GM18502 (cell line): ENCODE results near the gene DTNB.

ENCODE experiments used
- ATAC-seq: cut with Tn5 transposase; IDR thresholded peaks from one replicate; pipeline ENCODE4 v1.9.1; 2021; ENCODE audit warnings: mild to moderate bottlenecking; ENCODE audit not compliant: unreplicated experiment, poor library complexity

DTNB gene

DNA sequence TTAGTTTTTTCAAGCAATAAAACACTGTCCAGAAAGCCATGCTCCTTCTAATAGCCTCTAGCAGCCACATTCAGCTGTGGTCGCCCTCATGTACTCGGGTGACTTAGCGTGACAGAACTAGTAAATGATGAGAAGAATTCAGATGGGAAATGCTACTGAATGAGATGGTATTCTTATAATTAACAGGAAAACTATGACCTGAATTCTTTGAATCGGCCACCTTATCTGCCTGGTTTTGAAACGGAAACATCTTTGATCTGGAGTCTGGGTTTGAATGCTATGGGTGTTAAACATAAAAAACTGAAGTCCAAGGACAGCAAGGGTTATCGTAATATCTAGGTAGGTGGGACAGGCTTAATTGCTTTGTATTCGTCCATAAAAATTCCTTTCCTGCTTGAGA, 192.8 kb downstream of the DTNB start:
- ATAC-seq = no peak

DNA sequence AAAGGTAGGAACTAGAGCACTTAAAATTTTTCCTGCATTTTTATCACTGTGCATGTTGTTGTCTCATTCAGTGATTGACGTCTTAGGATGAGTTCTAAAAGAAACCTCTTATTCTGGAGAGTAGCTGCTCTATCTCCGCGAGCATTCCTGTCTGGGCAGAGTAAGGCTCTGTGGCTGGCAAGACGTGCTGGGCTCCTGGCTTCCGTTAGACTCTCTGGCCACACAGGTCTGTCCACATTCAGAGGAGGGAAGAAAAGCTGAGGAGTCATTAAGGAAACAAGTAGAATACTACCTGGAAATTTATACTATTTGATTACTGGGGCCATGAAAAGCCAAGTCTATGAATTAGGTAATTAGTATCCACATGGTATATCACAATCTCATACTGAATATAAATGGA, 193.6 kb downstream of the DTNB start:
- ATAC-seq = no peak

DNA sequence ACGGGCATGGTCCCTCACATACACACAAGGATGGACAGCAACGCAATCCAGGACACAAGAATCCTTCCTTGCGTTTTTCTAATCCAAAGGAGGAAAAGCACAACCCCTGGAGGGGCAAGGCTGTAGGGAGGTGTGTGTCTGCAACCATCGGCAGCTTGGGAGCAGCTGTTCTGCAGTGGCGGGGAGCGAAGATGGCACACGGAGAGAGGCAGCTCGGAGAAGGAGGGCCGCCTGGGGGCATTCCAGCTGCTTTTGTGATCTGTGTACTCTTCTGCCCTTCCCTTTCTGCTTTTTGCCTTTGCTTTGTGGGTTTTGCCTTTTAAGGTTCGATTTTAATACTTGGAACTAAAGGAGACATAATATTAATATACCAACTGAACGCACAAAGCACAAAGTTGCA, 194.6 kb downstream of the DTNB start:
- no peak for ATAC-seq

DNA sequence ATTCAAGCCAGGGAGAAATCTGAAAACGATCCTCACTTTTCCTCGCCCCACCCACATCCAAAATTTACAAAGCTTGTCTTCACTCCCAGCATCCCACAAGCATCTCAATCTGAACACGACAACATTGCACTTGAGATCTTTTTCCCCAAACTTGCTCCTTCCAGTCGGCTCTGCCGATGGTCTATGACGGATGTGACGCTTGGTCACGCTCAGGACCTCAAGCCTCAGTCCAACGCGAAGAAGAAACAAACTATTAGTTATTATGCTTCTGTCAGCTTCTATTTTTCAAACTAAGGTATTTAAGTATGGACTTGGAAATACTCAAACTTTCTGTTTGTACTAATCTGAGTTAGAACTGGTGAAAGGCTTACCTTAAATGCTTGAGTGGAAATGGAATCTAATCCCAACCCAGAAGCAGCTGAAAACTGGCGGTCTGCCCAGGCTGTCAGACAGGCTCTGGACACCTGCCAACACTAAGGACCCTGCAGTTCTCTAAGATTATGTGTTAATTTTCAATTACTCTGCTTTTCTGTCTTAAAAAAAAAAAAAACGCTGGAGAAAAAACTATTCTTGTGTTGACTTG, 199.5 kb downstream of the DTNB start:
- no peak for ATAC-seq

DNA sequence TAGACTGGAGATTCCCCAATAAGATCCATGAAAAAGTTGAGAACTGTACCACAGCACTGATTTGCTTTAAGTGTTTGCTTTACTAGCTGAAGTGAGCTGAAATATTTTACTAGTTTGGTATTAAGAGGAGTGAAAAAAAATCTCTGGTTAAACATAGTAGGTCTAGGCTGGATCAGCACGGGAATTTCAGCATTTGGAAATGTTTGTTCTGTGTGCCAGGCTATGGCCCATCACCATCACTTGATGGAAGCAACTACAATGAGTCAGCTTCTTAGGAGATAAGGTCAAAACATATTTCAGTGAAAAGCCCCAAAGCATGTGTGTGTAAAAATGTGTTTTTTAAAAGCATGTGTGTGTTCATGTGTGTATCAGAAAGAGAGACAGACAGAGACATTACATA, 200.2 kb downstream of the DTNB start:
- no peak for ATAC-seq

DNA sequence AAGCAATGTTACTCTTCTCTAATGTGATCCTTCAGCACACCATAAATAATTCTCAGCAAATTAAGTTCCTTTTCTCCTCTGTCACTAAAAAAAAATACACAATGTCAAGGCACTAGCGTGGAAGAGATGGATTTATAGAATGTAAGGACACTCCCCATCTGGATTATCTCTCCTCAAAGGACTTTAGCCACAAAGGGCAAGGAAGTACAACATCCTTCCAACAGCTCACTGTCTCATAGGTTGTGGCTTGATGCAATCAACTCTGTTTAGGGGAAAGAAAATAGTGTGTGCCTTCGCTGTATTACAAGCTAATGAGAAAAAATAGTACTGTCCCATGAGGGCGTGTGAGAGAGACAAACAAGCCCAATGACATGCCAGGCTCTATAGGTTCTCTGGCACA, 202.6 kb downstream of the DTNB start:
- no peak for ATAC-seq

DNA sequence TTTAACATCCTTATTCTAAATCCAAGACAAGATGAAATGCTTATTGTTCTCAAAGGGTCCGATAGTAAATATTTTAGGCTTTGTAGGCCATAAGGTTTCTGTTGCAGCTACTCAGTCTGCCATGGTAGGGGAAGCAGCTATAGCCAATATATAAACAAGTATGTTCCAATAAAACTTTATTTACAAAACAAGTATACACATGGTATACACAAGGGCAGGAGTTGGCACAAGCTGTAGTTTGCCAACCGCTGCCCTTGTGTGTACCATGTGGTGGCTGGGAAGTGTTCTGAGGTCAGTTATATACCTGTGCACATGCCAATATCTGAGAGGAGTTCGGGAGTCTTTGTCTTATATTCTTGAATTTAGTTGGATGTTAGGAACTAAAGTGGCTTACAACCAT, 205.6 kb downstream of the DTNB start:
- no peak for ATAC-seq

DNA sequence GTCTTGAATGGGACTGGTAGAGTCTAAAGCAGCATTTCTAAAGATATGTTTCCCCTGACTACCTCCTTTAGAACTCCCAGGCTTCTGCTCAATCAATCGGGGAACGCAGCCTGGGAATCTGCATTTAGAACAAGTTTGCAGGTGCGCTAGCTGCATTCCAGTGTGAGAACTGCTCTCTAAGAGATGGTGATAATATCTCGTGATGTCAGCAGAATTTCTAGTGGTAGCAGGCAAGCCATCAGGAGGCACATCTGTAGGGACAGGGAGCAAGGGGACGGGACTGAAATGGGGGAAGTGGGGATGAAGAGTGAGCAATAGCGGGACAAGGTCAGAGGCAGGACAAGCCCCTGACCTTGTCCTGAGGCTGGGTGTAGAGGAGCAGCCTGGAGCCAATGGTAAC, 211.4 kb downstream of the DTNB start:
- no peak for ATAC-seq

DNA sequence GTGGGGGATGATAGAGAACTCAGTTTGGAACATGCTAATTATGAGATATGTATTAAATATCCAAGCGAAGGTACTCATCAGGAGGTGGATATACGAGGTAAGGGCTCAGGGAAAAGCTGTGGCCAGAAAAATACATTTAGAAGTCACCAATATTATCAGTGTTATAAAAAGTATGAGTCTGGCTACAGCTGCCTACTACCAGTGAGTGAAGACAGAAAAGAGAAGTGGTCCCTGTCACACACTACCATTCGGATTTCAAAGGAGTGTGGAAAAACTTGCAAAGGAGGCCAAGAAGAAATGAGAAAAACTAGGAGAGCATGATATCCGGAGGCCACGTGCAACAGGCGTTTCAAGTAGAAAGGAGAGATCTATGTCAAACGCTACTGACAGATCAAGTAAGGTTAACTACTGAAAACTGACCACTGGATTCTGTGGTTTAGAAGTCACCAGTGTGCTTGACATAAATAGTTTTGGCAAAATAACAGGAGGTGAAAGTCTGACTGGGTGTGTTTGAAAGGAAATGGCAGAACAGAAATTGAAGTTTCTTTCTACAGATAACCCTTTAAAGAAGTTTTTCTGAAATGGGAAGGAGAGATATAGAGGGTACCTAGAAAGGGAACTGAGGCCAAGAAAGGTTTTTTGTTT, 213.0 kb downstream of the DTNB start:
- no peak for ATAC-seq

DNA sequence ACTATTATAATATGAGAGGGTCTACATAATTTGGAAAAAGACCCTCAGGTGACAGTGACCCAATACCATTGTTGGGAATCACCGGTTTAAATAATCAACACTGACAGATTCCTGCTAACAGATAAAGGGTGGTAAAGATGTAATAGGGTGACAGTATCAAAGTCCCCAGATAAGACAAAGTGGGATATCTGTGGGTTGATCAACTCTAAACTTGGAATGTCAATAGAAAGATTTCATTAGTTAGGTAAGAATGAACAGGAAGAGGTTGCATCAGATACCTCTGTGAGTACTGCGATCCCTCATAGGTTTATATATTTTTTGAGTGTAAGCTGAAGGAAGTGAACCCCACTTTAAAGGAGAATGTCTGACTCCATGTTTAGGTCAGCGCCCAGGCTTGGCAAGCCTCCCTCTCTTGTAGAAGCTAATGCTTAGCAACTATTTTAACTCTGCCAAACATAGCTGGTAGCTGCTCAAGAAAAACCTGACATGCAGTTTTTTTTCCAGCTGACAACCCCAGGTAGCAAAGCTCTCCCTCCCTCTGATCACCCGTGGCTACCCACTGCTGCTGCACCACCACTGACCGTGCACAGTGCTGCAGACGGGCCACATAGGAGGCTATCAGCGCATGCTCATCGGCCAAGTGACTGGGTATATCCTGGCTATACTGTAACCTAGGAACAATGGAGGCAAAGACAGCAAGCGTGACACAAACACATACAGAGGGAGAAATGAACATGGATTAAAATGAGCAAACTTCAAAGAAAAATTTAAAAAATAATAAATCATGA, 218.4 kb downstream of the DTNB start:
- ATAC-seq = no peak

DNA sequence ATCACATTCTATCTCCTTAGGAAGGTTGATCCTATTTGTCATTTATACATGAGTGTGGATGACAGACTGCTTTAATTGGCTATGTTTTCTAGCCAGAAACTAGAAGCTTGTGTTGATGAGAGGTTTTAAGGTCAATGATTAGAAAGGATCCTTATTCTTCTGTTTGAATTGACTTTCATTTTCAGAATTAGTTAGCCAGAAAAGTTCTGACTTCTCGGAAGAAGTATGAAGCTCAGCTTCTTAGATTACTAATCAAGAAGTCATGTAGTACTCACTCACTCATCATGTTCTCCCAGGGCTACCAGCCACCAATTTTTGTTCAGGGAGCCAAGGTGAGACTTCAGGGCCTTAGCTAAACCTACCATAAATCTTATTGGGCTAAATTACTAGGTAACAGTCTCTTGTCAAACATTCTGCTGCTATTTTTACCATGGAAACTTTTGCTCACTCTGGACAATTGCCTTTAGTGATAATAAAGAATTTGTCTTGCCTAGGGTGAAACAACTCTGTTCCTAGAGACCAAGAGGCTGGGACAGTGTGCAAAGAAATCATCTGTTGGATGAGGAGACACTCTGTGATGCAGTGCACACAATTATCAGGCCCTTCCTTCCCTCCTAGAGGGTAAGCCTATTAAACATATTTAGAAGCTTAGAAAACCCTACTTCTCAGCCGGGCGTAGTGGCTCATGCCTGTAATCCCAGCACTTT, 220.0 kb downstream of the DTNB start:
- peak; percentile 79 for ATAC-seq

DNA sequence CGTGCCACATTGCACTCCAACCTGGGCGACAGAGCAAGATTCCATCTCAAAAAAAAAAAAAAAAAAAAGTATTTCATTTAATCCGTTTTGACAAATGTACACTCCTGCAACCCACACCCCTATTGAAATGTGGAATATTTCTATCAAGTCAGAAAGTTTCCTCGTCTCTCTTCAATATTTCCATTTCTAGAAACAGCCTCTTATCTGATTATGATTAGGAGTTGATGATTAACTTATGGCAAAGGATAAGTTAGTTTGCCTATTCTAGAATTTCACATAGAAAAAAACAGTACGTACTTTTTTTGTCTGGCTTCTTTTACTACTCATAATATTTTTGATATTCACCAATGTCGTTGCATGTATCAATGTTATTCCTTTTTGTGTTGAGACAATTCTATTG, 224.6 kb downstream of the DTNB start:
- ATAC-seq = no peak

DNA sequence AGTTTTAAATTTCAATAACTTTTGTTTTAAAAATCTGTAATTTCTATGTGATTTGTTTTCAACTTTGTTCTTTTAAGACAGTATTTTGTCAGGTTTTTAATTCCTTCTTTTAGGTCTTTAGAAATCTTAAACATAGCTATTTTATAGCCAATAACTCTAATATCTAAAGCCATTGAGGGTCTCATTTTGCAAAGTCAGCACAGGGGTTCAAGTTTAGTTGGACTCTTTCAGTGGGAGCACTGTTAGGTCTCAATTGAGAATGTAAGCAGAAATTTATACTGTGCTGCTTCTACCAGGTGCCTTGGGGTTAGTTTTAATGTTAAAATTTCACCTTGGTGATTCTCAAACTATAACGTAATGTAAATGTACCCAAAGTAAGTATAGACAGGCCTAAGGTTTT, 226.4 kb downstream of the DTNB start:
- ATAC-seq = no peak

DNA sequence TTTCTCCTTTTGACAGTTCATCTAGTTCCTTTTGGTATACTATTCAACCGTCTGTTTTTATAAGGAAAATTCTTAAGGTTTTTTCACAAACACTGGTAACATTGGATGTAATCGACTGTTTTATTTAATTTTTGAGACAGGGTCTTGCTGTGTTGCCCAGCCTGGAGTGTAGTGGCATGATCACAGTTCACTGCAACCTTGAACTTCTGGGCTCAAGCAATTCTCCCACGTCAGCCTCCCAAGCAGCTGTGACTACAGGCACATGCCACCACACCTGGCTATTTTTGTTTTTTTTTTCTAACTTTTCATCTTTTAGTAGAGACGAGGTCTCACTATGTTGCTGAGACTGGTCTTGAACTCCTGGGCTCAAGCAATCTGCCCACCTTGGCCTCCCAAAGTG, 227.3 kb downstream of the DTNB start:
- ATAC-seq = no peak

DNA sequence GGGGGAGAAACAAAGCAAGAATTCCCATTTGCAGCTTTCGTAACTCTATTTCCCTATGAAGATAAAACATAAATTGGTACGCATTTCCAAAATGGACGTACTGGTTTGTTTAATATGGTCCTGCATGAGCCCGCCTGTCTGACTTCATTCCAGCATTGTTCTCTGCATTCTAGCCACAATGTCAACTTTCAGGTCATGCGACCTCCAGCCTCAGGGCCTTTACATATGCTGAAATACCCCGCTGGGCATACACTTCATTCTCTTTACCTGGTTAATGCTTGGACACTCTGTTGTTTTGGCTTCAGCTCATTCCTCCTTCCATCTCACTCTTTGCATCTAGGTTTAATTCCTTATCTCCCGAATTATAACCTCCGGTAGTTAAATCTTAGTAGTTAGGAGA, 227.9 kb downstream of the DTNB start:
- no peak for ATAC-seq

DNA sequence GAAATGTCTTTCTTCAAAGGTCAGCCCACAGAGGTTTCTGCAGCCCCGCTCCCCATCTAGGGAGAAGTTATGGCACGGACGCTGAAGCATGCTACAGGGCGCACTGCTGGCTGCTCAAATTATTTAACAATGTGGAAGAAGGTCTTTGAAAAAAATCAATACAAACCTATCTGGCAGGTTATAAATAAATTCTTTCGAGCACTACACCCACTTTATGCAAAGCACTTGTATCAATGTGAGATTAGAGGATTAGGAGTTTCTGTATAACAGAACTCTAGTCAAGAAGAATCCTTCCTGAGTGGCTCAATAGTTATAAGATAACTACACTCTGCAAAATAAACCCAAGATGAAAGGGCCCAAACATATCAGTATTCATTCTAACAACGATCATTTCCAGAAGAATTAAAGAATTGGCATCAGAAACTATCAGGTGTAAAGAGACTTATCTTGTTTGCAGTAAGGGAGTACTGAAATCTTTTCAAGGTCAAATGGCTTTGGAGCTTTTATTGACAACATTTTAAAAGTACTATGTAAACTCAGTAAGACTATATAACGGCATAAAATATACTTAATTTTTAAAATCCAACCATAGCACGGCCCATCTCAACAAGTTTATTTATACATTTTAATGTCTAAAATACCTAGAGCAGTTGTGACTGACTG, 228.6 kb downstream of the DTNB start:
- peak; percentile 47 for ATAC-seq

DNA sequence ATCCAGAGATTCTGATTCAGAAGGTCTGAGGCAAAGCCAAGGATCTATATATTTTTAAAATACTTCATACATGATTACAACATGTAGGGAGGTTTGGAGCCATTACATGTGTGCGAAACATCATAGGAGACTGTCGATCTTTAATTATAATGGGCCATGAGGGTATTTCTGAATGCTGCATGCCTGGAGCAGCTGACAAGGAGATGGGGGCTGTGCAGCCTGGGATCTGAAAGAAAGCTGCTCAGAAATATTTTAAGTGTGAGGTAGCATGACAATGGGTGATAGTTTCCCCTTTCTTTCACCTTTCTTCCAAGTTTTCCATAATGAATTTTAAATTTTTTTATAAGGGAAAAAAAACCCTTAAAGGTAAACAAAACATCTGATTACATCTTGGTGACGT, 229.6 kb downstream of the DTNB start:
- ATAC-seq = no peak

DNA sequence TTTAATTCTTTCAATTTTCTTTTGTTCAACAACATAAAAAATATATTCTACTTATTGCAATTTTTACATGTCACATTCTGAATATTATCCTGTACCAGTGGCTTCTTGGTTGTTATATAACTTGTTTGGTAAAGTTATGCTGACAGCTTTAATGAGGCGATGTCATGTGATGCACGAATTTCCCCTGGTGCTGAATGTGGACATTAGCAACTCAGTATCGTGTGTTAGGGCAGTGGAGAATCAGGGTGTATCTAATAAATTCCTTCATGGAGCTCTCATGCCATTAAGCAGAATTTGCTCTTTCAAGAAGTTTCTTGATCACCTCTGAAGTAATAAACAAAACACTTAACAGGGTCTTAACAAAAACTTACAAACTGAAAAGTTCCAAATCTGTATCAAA, 232.0 kb downstream of the DTNB start:
- ATAC-seq = no peak

DNA sequence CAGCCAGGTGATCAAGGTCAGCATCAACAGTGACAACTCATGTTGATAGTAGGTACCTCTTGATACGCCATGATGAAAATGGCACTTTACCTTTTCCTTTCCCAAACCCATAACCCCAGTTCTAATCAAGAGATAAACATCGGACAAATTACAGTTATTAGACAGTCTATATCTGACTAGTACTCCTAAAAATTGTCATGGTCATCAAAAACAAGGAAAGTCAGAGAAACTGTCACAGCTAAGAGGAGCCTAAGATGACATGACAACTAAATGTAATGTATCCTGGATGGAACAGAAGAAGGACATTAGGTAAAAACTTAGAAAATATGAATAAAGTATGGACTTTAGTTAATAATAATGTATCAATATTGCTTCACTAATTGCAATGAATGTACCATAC, 234.6 kb downstream of the DTNB start:
- ATAC-seq = no peak

DNA sequence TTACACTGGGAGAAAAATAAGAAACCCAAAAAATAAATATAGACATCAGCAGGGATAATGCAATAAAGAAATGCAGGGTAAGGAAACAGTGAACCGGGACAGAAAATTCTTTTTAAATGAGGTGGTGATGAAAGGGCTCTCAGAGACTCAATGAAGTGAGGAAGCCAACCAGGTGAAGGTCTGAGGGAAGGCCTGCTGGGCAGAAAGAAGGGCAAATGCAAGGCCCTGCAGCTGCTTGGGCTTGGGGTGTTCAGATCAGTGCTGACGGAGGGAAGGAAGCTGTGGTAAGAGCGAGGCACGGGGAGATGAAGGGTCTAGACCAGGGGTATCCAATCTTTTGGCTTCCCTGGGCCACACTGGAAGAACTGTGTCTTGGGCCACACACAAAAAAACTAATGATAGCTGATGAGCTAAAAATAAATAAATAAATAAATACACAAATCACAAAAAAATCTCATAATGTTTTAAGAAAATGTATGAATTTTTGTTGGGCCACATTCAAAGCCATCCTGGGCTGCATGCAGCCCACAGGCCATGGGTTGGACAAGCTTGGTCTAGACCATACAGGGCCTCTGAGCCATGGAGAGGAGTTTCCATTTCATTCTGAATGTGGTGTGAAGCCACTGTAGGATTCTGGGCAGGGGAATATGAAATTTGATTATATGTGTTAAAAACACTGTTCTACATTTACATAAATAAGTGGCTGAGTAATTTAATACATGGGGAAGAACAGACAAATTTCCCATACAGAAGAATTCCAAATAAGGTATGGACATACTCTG, 235.3 kb downstream of the DTNB start:
- no peak for ATAC-seq
